ENCODE results near the gene ATP11A. TPM values are rescaled to one million over a fixed set of nuclear protein-coding genes. Genes with fewer than 3 reads are reported as not detected.
"Not testable (repeated sequence)": the region's sequence is repeated elsewhere in the genome, so short reads cannot be mapped to it uniquely, and the experiment has no call there.

Gene ATP11A
- total RNA-seq, 1 experiment from 2014 or later: 2.5 TPM

GRCh38 chr13:112865478-112865877 is 175.6 kb downstream of the ATP11A start:
- H3K27me3 ChIP-seq, H3K36me3 ChIP-seq, H3K4me3 ChIP-seq, H3K9me3 ChIP-seq, DNase-seq: not testable (repeated sequence)

DNA sequence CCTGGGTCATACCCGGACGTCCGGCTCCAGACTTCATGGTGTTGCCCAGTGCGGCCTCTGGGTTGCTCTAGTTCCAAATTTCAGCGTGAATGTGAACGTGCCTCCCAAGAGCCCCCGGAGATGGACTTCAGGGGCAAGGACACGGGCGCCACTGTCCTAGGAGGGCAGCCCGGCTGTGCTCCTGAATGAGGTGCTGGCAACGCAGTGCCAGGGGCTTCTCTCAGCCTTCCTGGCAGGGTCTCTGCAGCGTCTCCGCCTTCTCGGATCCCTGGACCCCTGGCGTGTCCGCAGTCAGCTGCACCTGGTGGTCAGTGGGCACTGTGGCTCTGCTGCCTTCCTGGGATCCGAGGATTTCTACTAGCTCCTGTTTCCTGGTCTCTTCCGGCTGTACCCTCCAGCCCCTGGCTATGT is 177.5 kb downstream of the ATP11A start:
- Histone ChIP-seq H3K9me3 (no peaks in the 10 kb centered on the region), H3K36me3 (no peaks in the 10 kb centered on the region), H3K4me3 (no peak overlapping the region), H3K27me3 (no peaks in the 10 kb centered on the region)
- DNase-seq: no peak

GRCh38 chr13:112868308-112868707 is 178.5 kb downstream of the ATP11A start:
- no peak for DNase-seq
- Histone ChIP-seq H3K4me3 (no peak overlapping the region), H3K9me3 (no peaks in the 10 kb centered on the region), H3K27me3 (no peaks in the 10 kb centered on the region), H3K36me3 (no peaks in the 10 kb centered on the region)

DNA sequence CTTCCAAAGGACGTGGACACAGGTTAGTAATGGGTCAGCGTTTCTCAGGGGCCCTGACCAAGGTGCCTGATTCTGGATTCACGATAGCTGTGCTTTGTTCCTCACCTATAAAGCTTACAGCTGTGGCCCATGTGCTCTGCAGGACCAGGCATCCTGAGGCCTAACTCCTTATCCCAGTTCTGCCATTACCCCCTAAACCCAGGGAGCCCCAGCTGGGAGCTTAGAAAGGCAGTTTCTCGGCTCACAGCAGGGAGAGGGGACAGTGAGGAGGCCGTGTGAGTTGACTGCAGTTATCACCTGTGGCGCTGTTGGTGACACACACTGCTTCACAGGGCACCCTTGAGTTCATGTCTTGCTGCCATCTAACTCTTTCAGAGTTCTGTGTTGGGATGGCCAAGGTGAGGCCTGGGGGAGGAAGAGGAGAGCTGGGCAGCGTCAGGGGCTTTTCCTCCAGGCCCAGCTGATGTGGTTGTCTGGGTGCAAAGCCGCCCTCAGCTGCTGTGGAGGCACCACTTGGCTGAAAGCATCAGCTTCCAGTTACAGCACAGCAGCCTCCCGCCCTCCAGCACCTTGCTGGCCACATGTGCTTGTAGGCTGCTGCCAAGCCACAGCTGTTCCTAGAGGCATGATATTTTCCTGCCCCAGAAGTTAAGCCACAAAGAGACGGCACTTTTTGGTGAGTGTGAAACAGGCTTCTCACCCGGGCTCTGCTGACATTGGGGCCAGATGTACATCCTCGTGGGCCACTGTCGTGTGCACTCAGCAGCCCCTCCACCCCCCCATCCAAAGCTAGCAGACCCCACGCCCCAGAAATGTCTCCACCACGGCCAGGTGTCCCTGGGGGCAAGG is 179.6 kb downstream of the ATP11A start:
- no peak for DNase-seq
- H3K4me3 ChIP-seq: no peak overlapping the region
- no peaks in the 10 kb centered on the region for H3K27me3 ChIP-seq

DNA sequence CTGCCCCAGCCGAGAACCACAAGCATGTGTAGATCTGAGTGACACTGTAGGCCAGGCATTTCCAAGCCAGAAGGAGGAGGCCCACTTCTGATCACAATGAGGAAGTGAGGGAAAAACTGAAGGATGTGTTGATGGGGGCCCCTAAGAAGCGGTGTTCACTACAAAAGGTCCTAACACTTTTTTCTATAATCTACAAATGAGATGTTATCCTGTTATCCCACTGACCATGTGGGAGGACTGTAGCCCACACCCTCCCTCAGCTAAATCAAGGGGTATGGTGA is 180.2 kb downstream of the ATP11A start:
- Histone ChIP-seq H3K4me3 (no peak overlapping the region), H3K27me3 (no peaks in the 10 kb centered on the region), H3K36me3 (no peaks in the 10 kb centered on the region), H3K9me3 (no peaks in the 10 kb centered on the region)
- no peak for DNase-seq

More for the DNA sequence above, 179.6 kb downstream of the ATP11A start:
- Histone ChIP-seq H3K36me3 (no peaks in the 10 kb centered on the region), H3K9me3 (no peaks in the 10 kb centered on the region)

DNA sequence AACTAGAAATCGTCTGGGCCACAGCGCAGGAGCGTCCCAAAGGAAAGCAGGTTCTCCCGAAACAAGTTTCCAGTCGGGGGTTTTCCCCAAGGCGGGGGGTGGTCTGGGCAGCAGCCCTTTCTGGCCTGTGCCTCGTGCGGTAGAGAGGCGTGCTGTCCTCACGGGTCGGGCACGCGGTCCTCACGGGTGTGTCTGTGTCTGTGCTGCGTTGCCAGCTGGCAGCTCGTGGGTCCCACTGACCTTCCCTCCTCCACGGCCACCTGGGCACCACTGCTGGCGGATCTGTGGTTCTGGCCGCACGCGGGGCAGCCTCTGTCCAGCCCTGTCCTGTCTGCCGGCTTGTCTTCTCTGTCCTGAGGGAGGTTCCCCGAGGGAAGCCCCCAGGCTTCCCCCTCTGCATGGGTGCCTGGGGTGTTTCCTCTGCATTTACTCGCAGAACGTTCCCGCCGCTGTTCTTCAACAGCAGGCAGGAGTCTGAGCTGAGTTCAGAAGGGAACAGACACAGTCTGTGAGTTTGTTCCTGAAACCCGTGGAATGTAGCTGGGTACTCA is 181.0 kb downstream of the ATP11A start:
- H3K4me3 ChIP-seq: no peak overlapping the region
- H3K27me3 ChIP-seq: no peaks in the 10 kb centered on the region
- no peak for DNase-seq
- H3K9me3 ChIP-seq: no peaks in the 10 kb centered on the region
- H3K36me3 ChIP-seq: no peaks in the 10 kb centered on the region

GRCh38 chr13:112871742-112872141 is 181.9 kb downstream of the ATP11A start:
- Histone ChIP-seq H3K27me3 (no peaks in the 10 kb centered on the region), H3K4me3 (no peak overlapping the region), H3K9me3 (no peaks in the 10 kb centered on the region), H3K36me3 (no peaks in the 10 kb centered on the region)
- no peak for DNase-seq

- not testable (repeated sequence) for H3K36me3 ChIP-seq, H3K4me3 ChIP-seq, DNase-seq, H3K27me3 ChIP-seq, H3K9me3 ChIP-seq
These were observed 183.1 kb downstream of the ATP11A start for GRCh38 chr13:112872657-112873631.

DNA sequence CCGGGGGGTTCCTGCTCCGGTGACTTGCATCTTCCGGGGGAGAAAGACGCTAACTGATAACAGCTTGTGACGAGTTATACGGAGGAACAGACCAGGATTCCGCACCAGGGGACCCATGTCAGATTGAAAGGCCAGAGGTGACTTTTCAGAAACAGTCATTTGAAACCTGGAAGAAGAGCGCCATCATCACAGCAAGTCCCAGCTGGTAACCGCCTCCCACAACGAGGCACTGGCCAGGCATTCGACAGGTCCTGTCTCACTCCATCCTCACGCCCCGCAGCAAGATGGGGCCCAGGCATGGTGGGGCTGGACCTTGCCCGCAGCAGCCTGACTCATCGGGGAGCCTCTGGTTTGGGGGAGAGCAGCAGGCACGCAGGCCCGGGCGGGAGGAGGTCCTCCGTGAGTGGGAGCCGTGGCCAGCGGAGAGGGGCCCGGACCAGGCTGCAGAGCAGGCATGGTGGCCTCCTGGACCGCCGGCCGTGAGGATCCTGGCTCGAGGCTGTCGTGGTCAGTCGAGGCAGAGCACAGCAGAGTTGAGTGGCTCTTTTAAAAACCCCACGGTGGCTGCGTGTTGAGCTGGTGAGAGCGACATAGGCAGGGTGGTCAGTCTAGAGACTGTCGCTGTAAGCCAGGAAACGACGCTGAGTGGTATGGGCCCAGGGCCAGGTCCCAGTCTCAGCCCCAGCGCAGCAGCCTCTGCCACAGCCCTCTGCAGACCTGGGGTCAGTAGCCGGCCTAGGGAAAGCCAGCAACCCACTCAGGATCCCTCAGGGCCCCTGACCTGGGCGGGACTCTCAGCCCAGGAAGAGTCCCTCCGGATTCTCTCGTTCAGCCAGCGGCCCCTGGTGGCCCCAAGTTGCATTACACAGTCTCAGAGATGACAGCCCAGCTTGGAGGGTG is 184.3 kb downstream of the ATP11A start:
- peak; percentile 40 for DNase-seq
- Histone ChIP-seq H3K4me3 (no peak overlapping the region), H3K36me3 (no peaks in the 10 kb centered on the region)

DNA sequence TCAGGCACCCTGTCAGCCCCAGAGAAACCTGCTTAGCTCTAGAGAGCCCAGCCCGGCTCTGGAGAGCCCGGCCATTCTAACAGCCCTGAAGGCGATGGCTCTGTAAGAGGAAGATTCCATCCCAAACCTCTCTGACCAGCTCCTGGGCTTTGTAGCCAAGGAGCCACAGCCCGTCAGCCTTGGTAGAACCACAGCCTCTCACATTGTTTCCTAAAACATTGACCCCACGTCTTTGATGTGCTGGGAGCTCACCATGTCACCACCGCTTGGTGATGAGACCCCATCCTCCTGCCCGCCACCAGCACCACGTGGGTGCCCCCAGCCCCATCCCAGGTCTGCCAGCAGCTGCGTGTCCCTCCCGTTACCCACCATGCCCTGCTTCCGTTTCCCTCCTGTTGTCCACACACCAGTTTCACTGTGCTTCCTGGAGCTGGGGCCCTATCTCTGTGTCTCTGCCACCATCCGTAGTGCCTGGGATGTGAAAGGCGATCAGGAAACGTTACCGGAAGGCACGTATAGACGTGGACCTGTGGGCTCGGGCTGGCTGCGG is 185.0 kb downstream of the ATP11A start:
- DNase-seq: no peak
- Histone ChIP-seq H3K36me3 (no peaks in the 10 kb centered on the region), H3K9me3 (no peaks in the 10 kb centered on the region), H3K27me3 (no peaks in the 10 kb centered on the region), H3K4me3 (no peak overlapping the region)

More for the DNA sequence above, 184.3 kb downstream of the ATP11A start:
- no peaks in the 10 kb centered on the region for H3K9me3 ChIP-seq
- H3K27me3 ChIP-seq: no peaks in the 10 kb centered on the region

- no peaks in the 10 kb centered on the region for H3K9me3 ChIP-seq
- no peak for DNase-seq
- no peaks in the 10 kb centered on the region for H3K36me3 ChIP-seq
- no peaks in the 10 kb centered on the region for H3K27me3 ChIP-seq
- H3K4me3 ChIP-seq: no peak overlapping the region
These were observed 185.8 kb downstream of the ATP11A start for GRCh38 chr13:112875627-112876026.

DNA sequence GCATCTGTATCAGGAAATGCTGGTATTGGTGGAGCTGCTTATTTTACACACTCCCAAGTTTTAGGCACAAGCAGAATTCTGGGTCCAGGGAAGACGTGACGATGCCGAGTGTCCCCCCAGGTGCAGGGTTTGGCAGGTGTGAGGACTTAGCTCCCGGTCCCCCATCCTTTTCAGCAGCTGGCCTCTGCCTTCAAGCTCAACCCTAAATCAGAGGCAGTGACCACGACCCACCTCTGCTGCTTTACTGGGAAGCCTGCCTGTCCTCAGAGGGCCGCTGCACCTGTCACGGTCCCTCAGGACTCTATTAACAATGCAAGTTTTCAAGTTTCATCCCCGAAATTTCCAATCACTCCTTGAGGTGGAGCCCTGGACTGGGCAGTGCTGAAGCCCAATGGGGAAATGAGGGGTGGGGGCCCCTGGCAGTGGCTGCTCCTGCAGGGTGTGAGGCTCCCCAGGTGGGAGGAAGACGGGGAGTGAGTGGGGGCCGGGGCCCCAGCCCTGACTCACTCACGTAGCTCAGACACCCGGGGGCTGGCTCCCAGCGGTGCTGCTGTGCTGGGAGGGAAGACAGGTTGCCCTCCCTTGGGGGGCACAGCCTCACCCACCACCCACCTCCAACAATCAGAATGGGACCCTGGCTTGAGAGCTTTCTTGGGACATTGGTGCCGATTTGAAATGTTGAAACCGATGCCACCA is 186.6 kb downstream of the ATP11A start:
- H3K4me3 ChIP-seq: no peak overlapping the region
- H3K36me3 ChIP-seq: no peaks in the 10 kb centered on the region
- no peaks in the 10 kb centered on the region for H3K27me3 ChIP-seq
- no peak for DNase-seq
- no peaks in the 10 kb centered on the region for H3K9me3 ChIP-seq

- Histone ChIP-seq H3K4me3 (no peak overlapping the region), H3K9me3 (no peaks in the 10 kb centered on the region), H3K27me3 (no peaks in the 10 kb centered on the region), H3K36me3 (no peaks in the 10 kb centered on the region)
- DNase-seq: no peak
These were observed 187.2 kb downstream of the ATP11A start for GRCh38 chr13:112877066-112877465.

GRCh38 chr13:112877539-112877938 is 187.7 kb downstream of the ATP11A start:
- H3K27me3 ChIP-seq: no peaks in the 10 kb centered on the region
- DNase-seq: no peak
- no peak overlapping the region for H3K4me3 ChIP-seq
- H3K9me3 ChIP-seq: no peaks in the 10 kb centered on the region
- H3K36me3 ChIP-seq: no peaks in the 10 kb centered on the region

DNA sequence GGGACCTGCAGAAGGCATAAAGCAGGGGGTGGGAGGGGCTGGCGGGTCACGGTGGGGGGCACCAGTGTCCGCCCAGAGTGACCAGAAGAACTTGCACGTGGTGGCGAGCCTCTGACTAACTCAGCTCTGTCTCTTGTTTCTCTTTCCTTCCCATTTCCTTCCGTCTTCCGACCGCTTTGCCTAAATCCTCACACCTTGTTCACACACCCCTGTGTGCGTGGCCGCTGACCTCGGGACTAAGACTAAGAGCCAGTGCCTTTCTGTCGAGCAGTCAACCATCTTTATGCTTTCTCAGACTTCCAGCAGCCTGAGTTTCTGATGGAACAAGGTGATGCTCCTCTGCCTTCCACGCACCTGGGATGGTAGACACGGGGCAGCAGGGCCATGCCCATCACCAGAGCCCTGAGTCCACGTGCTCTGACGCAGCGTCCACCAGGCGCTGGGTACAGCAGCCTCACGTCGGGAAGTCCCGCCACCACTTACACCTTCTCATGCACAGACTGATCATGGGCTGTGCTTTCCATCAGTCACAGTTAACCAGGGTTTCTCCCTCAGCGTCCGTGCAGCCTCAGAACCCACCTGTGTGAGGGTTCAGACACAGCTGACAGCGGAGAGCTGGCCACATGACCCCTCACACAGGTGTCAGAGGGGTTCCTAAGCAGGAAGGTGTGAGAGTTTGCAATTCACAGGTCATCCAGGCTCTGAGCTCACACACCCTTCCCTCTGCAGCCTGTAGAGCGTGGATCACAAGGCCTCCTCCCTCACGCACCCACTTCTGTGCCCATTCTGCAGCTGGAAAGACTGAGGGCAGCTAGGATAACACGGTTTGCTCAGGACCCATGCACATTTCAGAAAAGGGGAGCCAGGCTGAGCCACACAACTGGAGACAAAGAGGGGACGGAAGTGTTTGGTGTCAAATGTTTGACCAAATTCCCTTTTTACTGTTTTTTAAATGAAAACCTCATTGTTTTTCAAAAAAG is 188.4 kb downstream of the ATP11A start:
- H3K4me3 ChIP-seq: no peak overlapping the region
- no peaks in the 10 kb centered on the region for H3K27me3 ChIP-seq
- no peaks in the 10 kb centered on the region for H3K9me3 ChIP-seq
- DNase-seq: no peak
- no peaks in the 10 kb centered on the region for H3K36me3 ChIP-seq
